Hematopoietic multipotent progenitor cell treated with erythropoietin and hydrocortisone succinate and interleukin-3 and kit ligand, for 6 days (in vitro differentiated cells): Measurements from ENCODE around the gene RPL15.

Experiments
- DNase-seq: peaks from one replicate; pipeline ENCODE4 v3.0.0-alpha.2; 2015

Gene RPL15

GRCh38 chr3:23964537-23965235, 47.8 kb downstream of the RPL15 start:
- DNase-seq = no peak

DNA sequence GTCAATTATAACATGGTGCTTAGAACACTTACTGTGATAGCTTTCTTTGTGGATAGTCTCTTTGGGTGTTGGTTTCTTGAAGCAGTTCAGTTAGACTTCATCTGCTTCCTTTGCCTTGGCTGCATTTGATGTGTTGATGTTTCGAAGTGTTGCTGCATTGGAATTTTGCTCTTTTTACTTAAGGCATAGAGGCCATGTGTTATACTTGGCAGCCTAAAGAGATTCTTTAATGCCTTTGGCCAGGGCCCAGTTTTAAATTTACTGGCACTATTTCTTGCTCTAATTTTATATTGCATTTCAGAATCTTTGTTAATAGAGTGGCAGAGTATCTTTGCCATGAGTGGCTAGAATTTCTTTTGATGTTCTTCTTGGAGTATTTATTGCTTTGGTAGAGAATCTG, 49.4 kb downstream of the RPL15 start:
- no peak for DNase-seq

DNA sequence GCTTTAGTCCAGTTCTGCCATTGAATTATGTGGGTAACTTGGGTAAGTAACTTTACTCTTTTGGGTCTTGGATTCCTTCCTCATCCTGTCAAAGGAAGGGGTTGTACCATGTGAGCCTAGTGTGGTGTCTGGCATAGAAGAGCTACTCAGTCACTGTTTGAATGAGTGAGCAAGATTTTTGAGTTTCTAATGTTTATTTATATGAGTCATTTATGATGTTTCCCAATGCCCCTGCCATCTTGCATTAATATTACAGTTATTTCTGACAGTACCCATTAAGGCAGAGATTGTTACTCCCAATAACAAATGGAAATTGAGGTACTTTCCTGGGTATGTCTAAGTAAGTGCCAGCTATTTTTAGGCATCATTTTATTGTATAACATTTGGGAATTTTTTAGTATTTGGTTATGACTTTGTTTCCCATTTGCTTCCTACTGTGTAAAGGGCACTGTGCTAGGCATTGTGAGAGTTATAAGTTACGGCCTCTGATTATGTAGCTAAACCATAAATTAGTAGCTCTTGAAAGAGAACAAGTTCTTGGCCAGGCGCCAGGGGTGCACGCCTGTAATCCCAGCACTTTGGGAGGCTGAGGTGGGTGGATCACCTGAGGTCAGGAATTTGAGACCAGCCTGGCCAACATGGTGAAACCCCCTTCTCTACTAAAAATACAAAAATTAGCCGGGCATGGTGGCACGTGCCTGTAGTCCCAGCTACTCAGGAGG, 51.7 kb downstream of the RPL15 start:
- no peak for DNase-seq

DNA sequence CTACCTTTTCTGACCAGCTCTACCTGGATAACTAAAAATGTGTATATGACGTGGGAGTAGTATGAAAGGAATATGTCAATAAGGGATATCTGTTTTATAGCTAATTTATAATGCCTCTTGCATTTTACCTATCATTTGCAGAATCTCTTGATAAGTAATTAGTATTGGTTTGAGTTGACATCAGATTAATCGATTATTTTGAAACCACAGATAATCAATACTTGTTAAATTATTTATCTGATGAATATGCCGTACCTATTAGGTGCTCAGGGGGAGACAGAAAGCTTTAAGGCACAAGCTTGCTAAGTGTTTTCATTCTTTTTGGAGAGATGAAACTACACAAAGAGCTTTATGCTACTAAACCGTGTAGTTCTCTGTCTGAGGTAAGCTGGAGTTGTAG, 52.5 kb downstream of the RPL15 start:
- DNase-seq = no peak
